ENCODE results near the gene RENBP.

DNA sequence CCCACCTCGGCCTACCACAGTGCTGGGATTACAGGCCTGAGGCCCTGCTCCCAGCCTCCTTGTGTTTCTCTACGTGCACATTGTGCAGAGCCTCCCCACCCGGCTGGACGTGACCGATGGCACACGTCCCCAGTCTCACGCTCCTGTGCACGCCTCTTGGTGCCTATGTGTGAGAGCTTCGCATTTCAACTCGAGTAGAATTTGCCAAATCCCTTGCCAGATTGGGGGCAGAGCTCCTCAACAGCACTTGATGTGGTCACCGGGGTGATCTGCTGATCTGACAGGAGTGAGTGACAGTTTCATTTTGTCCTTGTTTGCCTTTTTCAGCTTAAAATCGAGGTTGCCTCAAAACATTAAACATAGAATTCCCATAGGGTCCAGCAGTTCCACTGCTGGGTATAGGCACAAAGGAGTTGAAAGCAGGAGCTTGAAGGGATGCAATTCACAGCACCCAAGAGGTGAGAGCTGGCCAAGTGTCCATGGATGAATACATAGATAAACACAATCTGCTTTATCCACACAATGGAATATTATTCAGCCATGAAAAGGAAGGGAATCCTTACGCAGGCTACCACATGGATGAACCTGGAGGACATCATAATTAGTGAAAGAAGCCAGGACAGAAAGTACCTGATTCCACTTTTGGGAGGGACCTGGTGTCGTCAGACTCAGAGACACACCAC lies 45.7 kb upstream of the RENBP start:
- TF ChIP-seq CTCF (IDR thresholded peaks at IDR 0.05) (no peak), POLR2A (IDR thresholded peaks at IDR 0.05) (no peak)

Data from body of pancreas (tissue), 4 donors.